ENCODE data around the gene ZNF75A. TPM values are rescaled to one million over a fixed set of nuclear protein-coding genes. Genes with fewer than 3 reads are reported as not detected.

ZNF75A gene
- 3.2 and 12.2 TPM in 2 replicates for total RNA-seq

DNA sequence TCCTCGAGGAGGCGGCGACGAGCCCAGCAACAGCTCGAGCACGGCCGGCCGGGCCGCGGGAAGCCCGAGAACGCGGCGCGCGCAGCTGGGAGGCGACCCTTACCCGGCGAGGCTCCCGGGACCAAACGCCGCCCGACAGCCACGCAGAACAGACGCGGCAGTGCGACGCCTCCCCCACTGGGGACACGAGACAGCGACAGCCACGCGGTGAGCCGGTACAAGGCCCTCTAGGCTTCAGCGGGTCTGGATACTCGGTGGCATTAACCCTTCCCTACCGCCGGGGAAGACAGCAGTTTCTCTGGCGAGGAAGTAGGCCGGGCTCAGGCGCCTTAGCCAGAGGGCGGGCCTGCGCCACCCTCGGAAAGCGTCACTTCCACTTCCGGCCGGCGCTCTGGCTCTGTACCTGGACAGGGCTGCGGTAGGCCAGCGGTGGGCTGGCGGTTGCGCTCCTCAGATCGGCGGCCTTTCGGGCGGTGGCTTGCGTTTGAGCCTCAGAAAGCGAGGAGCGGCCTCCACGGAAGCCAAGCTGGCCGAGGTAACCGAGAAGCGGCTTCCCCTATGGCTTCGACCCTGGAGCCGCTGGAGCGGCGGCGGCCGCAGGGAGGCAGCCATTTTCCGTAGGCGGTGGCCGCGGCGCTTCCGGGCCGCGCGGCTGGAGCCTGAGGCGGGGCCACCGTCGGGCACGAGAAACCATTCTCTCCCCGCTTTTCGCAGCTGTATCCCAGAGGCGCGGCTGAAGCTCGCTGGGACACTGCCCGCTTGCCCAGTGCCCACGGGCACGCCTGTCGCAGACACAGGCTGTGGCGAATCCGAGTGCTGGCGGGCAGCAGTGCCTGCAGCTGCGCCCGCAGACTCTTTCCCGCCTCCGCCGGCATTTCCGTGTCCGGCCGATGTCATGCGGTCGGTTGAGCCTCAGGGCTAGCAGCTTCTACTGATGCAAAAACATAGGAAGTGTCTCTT, at the start of gene ZNF75A, which contains the start of gene TIGD7:
Gene ZNF75A (plus strand): TSS at position 389 of the 960 bp plus-strand sequence. CDS start 2,932 bp downstream, outside the sequence.
Gene TIGD7 (minus strand): TSS at position 322 of the 960 bp plus-strand sequence. CDS start 4,816 bp downstream, outside the sequence.

DNA sequence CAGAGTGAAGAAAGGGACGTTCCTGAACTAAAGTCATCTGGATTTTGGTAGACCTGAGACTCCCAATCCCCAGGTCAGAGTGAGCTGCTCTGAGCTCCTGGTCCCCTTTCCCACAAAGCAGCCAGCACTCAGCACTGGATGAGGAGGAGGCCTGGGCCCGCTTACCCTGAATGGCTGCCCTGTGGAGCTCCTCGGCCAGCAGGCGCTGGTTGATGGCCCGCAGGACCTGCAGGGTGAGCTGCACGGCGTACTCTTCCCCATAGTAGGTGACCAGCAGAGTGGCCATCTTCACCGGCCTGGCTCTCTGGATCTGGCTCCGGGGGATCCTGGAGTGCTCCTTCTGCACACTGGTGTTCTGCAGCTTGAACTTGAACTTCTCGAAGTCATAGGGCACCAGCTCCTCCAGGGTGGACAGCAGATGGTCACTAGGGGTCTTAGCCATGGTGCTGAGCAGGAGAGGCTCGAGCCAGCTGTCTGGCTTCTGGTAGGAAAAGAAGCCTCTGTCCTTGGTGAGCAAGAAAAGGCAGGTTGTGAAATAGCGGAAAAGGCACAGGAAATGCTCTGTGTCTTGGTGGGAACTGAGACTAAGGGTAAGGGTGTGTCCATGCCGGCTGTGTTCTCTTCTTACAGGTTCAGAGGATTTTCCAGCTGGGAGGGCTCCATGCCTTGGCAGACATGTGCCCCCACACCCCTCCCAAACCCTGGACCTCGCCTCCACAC, 49.0 kb upstream of the ZNF75A start, which contains the start of gene MEFV:
Gene MEFV (minus strand): TSS at position 488 of the 720 bp plus-strand sequence. CDS start 46 bp downstream, at position 442.

DNA sequence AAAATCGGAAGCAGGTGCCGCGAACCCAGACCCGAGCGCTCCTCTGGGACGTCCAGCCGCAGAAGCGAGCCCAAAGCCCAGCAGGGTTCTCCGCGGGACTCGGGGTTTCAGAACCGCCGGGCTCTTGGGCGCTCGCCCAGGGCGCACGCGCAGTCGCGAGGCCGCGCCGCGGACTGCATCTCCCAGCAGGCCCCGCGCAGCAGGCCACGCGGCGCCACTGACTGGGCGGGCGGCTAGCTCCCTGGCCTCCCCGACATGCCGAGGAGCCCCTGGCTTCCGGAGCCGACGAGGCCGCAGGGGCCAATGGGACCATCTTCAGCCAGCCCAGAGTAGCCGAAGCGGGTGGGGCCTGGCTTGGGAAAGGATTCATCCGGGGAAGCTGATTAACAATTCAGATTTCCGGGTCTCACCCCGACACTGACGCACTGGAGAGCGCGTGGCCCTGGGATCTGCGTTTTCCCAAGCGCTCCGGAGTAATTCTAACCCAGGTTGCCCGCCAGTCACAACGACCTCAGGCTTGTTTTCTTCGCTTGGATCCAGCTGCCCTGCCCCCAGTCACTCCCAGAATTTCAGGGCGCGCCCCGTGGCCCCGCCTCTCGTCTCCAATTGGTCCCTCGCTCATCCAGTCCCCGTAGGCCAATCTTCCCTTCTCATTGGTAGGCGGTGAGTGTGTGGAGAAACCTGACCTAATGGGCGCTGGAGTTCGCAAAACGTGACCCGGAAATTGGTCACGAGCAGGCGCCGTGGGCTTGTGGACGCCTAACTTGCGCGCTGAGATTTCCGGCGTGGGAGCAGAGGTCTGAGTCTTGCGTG, 22.4 kb upstream of the ZNF75A start, which contains the start of gene ZNF263:
Gene ZNF263 (plus strand): TSS at position 762 of the 813 bp plus-strand sequence. CDS start 328 bp downstream, outside the sequence.

DNA sequence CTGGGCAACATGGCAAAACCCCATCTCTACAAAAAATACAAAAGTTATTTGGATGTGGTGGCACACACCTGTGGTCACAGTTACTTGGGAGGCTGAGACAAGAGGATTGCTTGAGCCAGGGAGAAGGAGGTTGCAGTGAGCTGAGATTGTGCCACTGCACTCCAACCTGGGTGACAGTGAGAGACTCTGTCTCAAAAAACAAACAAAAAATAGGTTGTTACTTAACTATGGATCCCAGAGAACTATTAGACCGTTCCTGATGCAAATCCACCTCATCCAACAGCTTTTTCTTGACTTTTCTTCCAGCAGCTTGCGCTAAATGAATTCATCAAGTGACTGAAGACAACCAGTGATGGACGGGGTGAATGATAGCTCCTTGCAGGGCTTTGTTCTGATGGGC, 50.3 kb downstream of the ZNF75A start, which contains the start of gene OR2C1:
Gene OR2C1 (plus strand): TSS at position 301 of the 400 bp plus-strand sequence. CDS start 52 bp downstream, at position 353.

Other genes with a start within 250 kb of the ZNF75A start
- gene IL32, start 239.9 kb upstream of the ZNF75A start, total RNA-seq, result 23.6 and 27.3 TPM in 2 replicates
- not detected in 2 replicates for gene ZSCAN10, start 206.2 kb upstream of the ZNF75A start, total RNA-seq
- 11.7 and 17.3 TPM in 2 replicates for gene ZNF205, start 192.9 kb upstream of the ZNF75A start, total RNA-seq
- gene ZNF213, start 170.5 kb upstream of the ZNF75A start, total RNA-seq, result 2.9 and 3.7 TPM in 2 replicates
- gene OR1F1, start 117.3 kb upstream of the ZNF75A start, total RNA-seq, result not detected in 2 replicates
- 1.2 and 2.7 TPM in 2 replicates for gene ZNF200, start 70.3 kb upstream of the ZNF75A start, total RNA-seq
- 0.53 and 1.2 TPM in 2 replicates for gene MEFV, start 48.9 kb upstream of the ZNF75A start, total RNA-seq
- gene ZNF263, start 22.0 kb upstream of the ZNF75A start, total RNA-seq, result 27.1 and 32.0 TPM in 2 replicates
- gene TIGD7, start 67 bp upstream of the ZNF75A start, total RNA-seq, result 1.2 and 2.3 TPM in 2 replicates
- gene OR2C1, start 50.4 kb downstream of the ZNF75A start, total RNA-seq, result not detected in 2 replicates
- 7.1 and 10.4 TPM in 2 replicates for gene ZSCAN32, start 95.5 kb downstream of the ZNF75A start, total RNA-seq
- 6.6 and 9.6 TPM in 2 replicates for gene ZNF174, start 95.7 kb downstream of the ZNF75A start, total RNA-seq
- gene ZNF597, start 138.0 kb downstream of the ZNF75A start, total RNA-seq, result 1.1 and 1.2 TPM in 2 replicates
- gene NAA60, start 138.2 kb downstream of the ZNF75A start, total RNA-seq, result 9.5 and 11.3 TPM in 2 replicates
- gene C16orf90, start 190.0 kb downstream of the ZNF75A start, total RNA-seq, result not detected in 2 replicates
- 17.9 and 23.2 TPM in 2 replicates for gene CLUAP1, start 195.5 kb downstream of the ZNF75A start, total RNA-seq

Data from myometrial cell (primary cell).